Neural cell (in vitro differentiated cells): ENCODE data around the gene LRRC63. TPM values are rescaled to one million over a fixed set of nuclear protein-coding genes. Genes with fewer than 3 reads are reported as not detected.

Experiments used
- H2AFZ ChIP-seq: fragments of 200-600, 300-800 bp; sonication (generic), shearing (Covaris generic); 2 replicates; pipeline ENCODE4 v1.6.0; 2014; ENCODE audit warnings: low read depth, mild to moderate bottlenecking, antibody characterized with exemption, low read length, moderate library complexity
- H3F3A ChIP-seq: fragments of 200-600 bp; shearing (Covaris generic); 2 replicates; pipeline ENCODE4 v1.6.1; 2016; ENCODE audit warnings: mild to moderate bottlenecking, moderate library complexity, mixed read lengths, antibody characterized with exemption, low read length; ENCODE audit not compliant: insufficient read depth, poor library complexity, severe bottlenecking
- H3K27ac ChIP-seq: fragments of 200-600, 300-800 bp; sonication (generic), shearing (Covaris generic); 2 replicates; pipeline ENCODE4 v1.5.1; 2014; ENCODE audit warnings: mild to moderate bottlenecking, low read length, moderate library complexity
- H3K27me3 ChIP-seq: fragments of 300-800, 200-600 bp; sonication (generic), shearing (Covaris generic); 2 replicates; pipeline ENCODE4 v1.6.0; 2014; ENCODE audit warnings: mild to moderate bottlenecking, low read depth, low read length, moderate library complexity; ENCODE audit not compliant: insufficient read depth
- H3K36me3 ChIP-seq: fragments of 300-800, 200-600 bp; sonication (generic), shearing (Covaris generic); 2 replicates; pipeline ENCODE4 v1.5.1; 2014; ENCODE audit warnings: mild to moderate bottlenecking, antibody characterized with exemption, low read length, moderate library complexity; ENCODE audit not compliant: insufficient read depth
- H3K4me2 ChIP-seq: fragments of 300-800, 200-600 bp; sonication (generic), shearing (Covaris generic); 2 replicates; pipeline ENCODE4 v1.6.0; 2014; ENCODE audit warnings: mild to moderate bottlenecking, low read length
- H3K4me3 ChIP-seq: fragments of 300-800, 200-600 bp; sonication (generic), shearing (Covaris generic); 2 replicates; pipeline ENCODE4 v1.5.1; 2014; ENCODE audit warnings: mild to moderate bottlenecking, low read length, moderate library complexity
- H3K79me2 ChIP-seq: fragments of 200-600 bp; shearing (Covaris generic); replicated peaks from 2 replicates; pipeline ENCODE4 v1.6.0; 2014; ENCODE audit warnings: mild to moderate bottlenecking, low read length, moderate library complexity; ENCODE audit not compliant: insufficient read depth
- H3K9ac ChIP-seq: fragments of 300-800, 200-600 bp; sonication (generic), shearing (Covaris generic); 2 replicates; pipeline ENCODE4 v1.6.1; 2016; ENCODE audit warnings: mild to moderate bottlenecking, low read length, mixed read lengths
- H3K9me2 ChIP-seq: fragments of 200-600 bp; shearing (Covaris generic); 2 replicates; pipeline ENCODE4 v1.6.1; 2016; ENCODE audit warnings: mild to moderate bottlenecking, low read length, mixed read lengths; ENCODE audit not compliant: insufficient read depth
- H3K9me3 ChIP-seq: fragments of 200-600, 300-800 bp; sonication (generic), shearing (Covaris generic); 2 replicates; pipeline ENCODE4 v1.6.1; 2016; ENCODE audit warnings: mild to moderate bottlenecking, mixed run types, low read length, moderate library complexity, mixed read lengths
- H4K20me1 ChIP-seq: fragments of 200-600 bp; shearing (Covaris generic); 2 replicates; pipeline ENCODE4 v1.6.1; 2016; ENCODE audit warnings: mild to moderate bottlenecking, mixed run types; ENCODE audit not compliant: insufficient read depth
- CTCF ChIP-seq: fragments of 450-650 bp; IDR thresholded peaks from 2 replicates; pipeline ENCODE4 v1.5.1; 2014; ENCODE audit warnings: antibody characterized with exemption, mild to moderate bottlenecking, moderate library complexity; ENCODE audit not compliant: poor library complexity, severe bottlenecking
- EP300 ChIP-seq: fragments of 450-650 bp; conservative IDR thresholded peaks from 2 replicates; pipeline ENCODE4 v1.6.1; 2014; ENCODE audit warnings: antibody characterized with exemption, mild to moderate bottlenecking, moderate library complexity; ENCODE audit not compliant: poor library complexity, severe bottlenecking
- EZH2 ChIP-seq: fragments of 200-600, 300-800 bp; shearing (Covaris generic), sonication (generic); IDR thresholded peaks from 2 replicates; pipeline ENCODE4 v1.6.1; 2014; ENCODE audit warnings: antibody characterized with exemption, low read length, borderline replicate concordance, mild to moderate bottlenecking; ENCODE audit not compliant: insufficient read depth, poor library complexity, severe bottlenecking
- MXI1 ChIP-seq: fragments of 450-650 bp; conservative IDR thresholded peaks from 2 replicates; pipeline ENCODE4 v1.6.1; 2014; ENCODE audit warnings: antibody characterized with exemption, mild to moderate bottlenecking; ENCODE audit not compliant: poor library complexity, severe bottlenecking
- POLR2AphosphoS5 ChIP-seq: IDR thresholded peaks from 2 replicates; pipeline ENCODE4 v1.6.1; 2012
- RAD21 ChIP-seq: fragments of 450-650 bp; conservative IDR thresholded peaks from 2 replicates; pipeline ENCODE4 v1.6.1; 2014; ENCODE audit warnings: antibody characterized with exemption, mild to moderate bottlenecking, moderate library complexity
- REST ChIP-seq: IDR thresholded peaks from 2 replicates; pipeline ENCODE4 v1.6.1; 2012; ENCODE audit warnings: borderline replicate concordance
- SMC3 ChIP-seq: fragments of 450-650 bp; conservative IDR thresholded peaks from 2 replicates; pipeline ENCODE4 v1.6.1; 2014; ENCODE audit warnings: antibody characterized with exemption, mild to moderate bottlenecking, moderate library complexity; ENCODE audit not compliant: poor library complexity
- TAF1 ChIP-seq: IDR thresholded peaks from 2 replicates; pipeline ENCODE4 v1.6.1; 2012; ENCODE audit warnings: low read depth
- polyA plus RNA-seq: library from polyadenylated mRNA; depleted of rRNA; stranded (reverse); fragments of >200 nt; gene quantifications from 2 replicates; pipeline ENCODE4 v1.2.3, GENCODE V29; 2014

LRRC63 gene
- polyA plus RNA-seq, 1 donor from 2014 or later: not detected

- no peak overlapping the region for H2AFZ ChIP-seq
- TF ChIP-seq REST (no peak), RAD21 (no peak), EZH2 (no peak), MXI1 (no peak), POLR2AphosphoS5 (no peak), TAF1 (no peak), CTCF (no peak), SMC3 (no peak), EP300 (no peak)
- no peaks in the 10 kb centered on the region for H3F3A ChIP-seq
Observed at GRCh38 chr13:46166947-46167610, 44.6 kb upstream of the LRRC63 start.

GRCh38 chr13:46168341-46168740 lies 43.4 kb upstream of the LRRC63 start:
- Histone ChIP-seq H3K4me2 (no peak overlapping the region), H3K79me2 (no peaks in the 10 kb centered on the region), H3K9me3 (no peaks in the 10 kb centered on the region), H3F3A (no peaks in the 10 kb centered on the region), H4K20me1 (no peaks in the 10 kb centered on the region), H3K27ac (no peak overlapping the region), H3K36me3 (no peaks in the 10 kb centered on the region), H3K9me2 (no peaks in the 10 kb centered on the region), H3K9ac (no peak overlapping the region), H3K27me3 (no peaks in the 10 kb centered on the region), H3K4me3 (no peak overlapping the region), H2AFZ (no peak overlapping the region)
- no peak for TF ChIP-seq TAF1
- no peak for TF ChIP-seq MXI1
- no peak for TF ChIP-seq CTCF
- no peak for TF ChIP-seq RAD21
- TF ChIP-seq POLR2AphosphoS5: no peak
- no peak for TF ChIP-seq SMC3
- TF ChIP-seq EP300: no peak
- no peak for TF ChIP-seq REST
- TF ChIP-seq EZH2: no peak

More at GRCh38 chr13:46166947-46167610, 44.6 kb upstream of the LRRC63 start:
- H3K79me2 ChIP-seq: no peaks in the 10 kb centered on the region
- H3K4me3 ChIP-seq: no peak overlapping the region
- no peak overlapping the region for H3K9ac ChIP-seq
- H3K27ac ChIP-seq: no peak overlapping the region
- H3K9me3 ChIP-seq: no peaks in the 10 kb centered on the region
- no peak overlapping the region for H3K4me2 ChIP-seq
- no peaks in the 10 kb centered on the region for H3K9me2 ChIP-seq
- no peaks in the 10 kb centered on the region for H3K36me3 ChIP-seq
- H4K20me1 ChIP-seq: no peaks in the 10 kb centered on the region
- H3K27me3 ChIP-seq: no peaks in the 10 kb centered on the region
